Right lobe of liver (tissue), 4 donors: Measurements from ENCODE around the gene LIMCH1.

Experiments used
- POLR2A ChIP-seq: fragments of 450-650 bp; IDR thresholded peaks from one replicate; pipeline ENCODE4 v1.6.1; 2017; ENCODE audit warnings: antibody characterized with exemption, mild to moderate bottlenecking
- TF ChIP-seq, protein P1 (sequence below), 4 donors: fragments of 200-600 bp in 3 of 4; fragments of 450-650 bp in 1 of 4; IDR thresholded peaks; one replicate each; pipeline versions ENCODE4 v1.5.1 to v1.8.0; 2016 to 2022; ENCODE audit warnings: antibody characterized with exemption in 4 of 4, mild to moderate bottlenecking in 2 of 4
- donor health status: DM: no; HTN: no; CAD: no.
- donor health status: DM: no; HTN: no; CAD: no.
- donor health status: DM: no; HTN: yes; CAD: no.

DNA sequence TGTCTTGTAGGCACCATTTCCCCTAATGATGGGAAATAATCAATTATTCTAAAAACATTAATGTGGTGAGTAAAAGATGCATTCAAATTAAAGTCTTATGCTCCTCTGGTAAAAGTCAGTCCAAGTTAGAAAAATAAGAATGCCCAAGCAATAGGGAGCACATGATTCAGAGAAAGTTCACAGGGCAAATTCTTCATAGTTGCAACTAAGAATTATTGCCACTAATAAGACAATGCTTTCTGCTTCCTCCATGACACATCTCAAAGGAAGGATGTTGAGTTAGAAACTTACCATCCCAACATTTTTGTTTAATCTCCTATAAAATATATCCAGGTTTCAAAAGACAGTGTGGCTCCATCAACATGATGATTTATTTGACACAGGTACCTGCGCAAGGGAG lies 184.2 kb downstream of the LIMCH1 start:
- TF ChIP-seq, protein P1, sequence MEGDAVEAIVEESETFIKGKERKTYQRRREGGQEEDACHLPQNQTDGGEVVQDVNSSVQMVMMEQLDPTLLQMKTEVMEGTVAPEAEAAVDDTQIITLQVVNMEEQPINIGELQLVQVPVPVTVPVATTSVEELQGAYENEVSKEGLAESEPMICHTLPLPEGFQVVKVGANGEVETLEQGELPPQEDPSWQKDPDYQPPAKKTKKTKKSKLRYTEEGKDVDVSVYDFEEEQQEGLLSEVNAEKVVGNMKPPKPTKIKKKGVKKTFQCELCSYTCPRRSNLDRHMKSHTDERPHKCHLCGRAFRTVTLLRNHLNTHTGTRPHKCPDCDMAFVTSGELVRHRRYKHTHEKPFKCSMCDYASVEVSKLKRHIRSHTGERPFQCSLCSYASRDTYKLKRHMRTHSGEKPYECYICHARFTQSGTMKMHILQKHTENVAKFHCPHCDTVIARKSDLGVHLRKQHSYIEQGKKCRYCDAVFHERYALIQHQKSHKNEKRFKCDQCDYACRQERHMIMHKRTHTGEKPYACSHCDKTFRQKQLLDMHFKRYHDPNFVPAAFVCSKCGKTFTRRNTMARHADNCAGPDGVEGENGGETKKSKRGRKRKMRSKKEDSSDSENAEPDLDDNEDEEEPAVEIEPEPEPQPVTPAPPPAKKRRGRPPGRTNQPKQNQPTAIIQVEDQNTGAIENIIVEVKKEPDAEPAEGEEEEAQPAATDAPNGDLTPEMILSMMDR (IDR thresholded peaks at IDR 0.05), result no peak
- TF ChIP-seq POLR2A, result no peak
